HG03045 (cell line): ENCODE results near the gene ATP5F1D.

Experiments used
- ATAC-seq: cut with Tn5 transposase; IDR thresholded peaks from one replicate; pipeline ENCODE4 v1.9.1; 2021; ENCODE audit warnings: mild to moderate bottlenecking, moderate library complexity; ENCODE audit not compliant: unreplicated experiment

Gene ATP5F1D

DNA sequence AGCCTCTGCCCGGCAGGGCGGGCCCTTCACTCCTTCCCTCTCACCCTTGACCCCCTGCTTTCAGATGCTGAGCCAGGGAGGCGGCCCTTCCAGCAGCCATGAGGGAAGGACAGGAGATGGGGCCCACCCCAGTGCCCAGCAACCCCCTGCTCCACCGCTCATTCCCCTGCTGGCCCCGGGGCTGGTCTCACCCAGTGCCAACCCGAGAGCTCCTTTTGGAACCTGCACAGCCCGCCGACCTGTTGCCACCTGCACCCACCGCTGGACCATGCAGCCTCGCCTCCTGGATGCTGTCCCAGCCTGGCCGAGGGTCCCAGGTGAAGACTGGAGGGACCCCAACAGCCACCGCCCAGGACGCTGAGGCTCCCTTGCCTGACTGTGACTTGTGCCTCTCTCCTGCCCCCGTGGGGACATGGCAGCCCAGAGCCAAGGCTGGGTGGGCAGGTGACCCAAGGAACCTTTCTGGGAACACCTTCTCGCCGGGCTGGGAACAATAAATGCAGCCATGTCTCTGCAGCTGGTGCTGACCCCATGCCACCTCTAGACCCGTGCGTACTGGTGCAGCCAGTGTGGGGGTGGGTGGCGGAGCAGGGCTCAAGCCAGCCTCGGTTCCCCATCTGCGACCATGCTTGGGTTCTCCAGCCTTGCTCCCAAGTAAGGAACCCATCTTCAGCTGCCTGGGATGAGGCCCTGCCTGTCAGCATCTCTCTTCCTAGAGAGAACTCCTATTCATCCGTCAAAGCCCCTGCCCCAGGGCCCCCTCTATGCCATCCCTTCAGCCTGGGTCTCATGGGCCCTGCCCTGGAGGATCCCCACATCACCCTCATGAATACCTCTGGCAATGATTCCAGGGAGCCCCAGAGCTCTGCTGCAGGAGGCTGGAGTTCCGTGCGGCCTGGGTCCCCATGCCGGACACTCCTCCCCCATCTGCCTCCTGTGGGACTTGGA, 37.4 kb downstream of the ATP5F1D start:
- ATAC-seq: no peak

DNA sequence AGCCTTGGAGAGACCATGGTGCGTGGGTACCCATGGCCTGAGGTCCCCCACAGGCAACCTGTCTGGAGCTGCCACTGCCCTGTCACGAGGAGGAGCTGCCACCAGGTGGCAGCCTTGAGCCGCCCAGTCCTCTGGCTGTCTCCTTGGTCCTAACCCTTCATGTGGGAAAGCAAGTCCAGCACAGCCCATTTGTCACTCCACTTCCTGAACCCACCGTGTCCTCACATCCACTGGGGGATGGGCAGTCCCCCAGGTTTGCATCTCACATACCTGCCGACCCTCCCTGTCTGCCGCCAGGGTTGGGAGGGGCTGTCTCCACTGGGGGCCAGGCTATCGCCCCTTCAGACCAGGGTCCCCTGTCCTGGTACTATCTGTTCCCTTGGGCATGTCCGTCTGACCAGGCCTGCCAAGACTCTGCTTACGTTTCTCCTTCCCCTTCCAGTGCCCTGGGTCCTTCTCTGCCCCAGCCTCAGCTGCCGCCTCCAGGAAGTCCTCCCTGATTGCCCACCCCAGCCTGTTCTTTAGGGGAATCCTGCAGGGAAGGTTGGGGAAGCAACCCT, 38.3 kb downstream of the ATP5F1D start:
- ATAC-seq: no peak

GRCh38 chr19:1280636-1281568, 39.4 kb downstream of the ATP5F1D start:
- no peak for ATAC-seq

- no peak for ATAC-seq
Observed at GRCh38 chr19:1281569-1282287, 40.2 kb downstream of the ATP5F1D start.

- no peak for ATAC-seq
Observed at GRCh38 chr19:1282588-1283206, 41.1 kb downstream of the ATP5F1D start.

DNA sequence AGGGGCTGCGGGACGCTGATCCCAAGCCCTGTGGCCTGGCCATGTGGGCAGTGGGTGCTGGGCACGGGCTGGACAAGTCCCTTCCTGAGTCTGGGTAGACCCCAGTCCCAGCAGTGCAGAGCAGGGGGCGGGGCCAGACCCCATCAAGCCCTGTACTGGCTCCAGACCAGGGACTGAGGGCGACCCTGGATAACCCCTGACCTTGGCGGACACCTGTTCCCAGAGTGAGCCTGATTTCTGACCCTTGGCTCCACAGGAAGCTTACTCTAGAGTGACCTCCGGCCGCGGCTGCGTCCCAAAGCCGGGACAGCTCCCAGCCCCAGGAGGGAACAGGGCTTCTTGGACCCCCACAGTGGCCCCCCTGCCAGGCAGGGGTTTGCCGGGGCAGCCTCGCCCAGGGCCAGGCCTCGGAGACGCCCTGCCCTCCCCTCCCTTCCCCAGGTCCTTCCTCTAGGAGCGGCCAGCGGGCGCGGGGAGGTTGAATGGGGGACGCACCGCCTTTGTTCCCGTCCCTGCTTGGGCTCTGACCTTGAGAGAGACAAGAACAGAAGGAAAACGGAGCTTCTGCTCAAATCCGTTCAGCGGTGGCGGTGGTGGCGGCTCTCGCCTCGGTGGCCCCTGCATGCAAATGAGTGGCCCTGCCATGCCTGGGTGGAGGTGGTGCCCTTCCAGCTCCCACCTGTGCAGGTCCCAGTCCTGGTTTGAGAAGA, 41.8 kb downstream of the ATP5F1D start:
- ATAC-seq: no peak

GRCh38 chr19:1283917-1284292, 42.4 kb downstream of the ATP5F1D start:
- no peak for ATAC-seq

DNA sequence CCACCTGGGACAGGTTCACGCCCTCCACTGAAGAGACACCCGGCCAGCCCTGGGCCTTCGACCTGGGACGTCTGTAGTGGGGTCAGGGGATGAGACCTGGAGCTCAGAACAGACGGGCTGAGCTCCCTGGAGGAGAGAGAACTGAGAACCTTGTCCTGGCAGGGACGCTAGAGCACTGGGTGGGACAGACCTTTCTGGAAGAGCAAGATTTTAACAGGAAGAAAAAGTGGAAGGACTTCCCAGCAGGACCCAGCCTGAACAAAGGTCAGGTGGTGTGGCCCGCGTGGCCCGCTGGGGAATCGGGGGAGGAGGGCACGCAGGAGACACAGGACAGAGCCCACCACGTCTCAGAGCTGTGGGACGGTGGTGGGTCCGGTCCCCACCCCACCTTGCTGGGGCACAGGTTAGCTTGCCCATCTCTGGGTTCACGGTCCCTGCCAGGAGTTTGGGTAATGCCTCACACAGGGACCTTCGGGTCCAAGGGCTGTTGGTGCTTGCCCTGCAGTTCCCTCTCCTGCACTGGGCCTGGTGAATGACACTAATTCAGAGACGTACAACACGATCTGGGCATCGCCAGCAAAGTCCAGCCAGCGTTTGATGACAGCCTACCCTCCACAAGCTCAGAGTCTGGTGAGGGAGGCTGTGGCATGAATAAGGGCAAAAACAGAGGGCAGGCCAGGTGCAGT, 42.9 kb downstream of the ATP5F1D start:
- no peak for ATAC-seq

DNA sequence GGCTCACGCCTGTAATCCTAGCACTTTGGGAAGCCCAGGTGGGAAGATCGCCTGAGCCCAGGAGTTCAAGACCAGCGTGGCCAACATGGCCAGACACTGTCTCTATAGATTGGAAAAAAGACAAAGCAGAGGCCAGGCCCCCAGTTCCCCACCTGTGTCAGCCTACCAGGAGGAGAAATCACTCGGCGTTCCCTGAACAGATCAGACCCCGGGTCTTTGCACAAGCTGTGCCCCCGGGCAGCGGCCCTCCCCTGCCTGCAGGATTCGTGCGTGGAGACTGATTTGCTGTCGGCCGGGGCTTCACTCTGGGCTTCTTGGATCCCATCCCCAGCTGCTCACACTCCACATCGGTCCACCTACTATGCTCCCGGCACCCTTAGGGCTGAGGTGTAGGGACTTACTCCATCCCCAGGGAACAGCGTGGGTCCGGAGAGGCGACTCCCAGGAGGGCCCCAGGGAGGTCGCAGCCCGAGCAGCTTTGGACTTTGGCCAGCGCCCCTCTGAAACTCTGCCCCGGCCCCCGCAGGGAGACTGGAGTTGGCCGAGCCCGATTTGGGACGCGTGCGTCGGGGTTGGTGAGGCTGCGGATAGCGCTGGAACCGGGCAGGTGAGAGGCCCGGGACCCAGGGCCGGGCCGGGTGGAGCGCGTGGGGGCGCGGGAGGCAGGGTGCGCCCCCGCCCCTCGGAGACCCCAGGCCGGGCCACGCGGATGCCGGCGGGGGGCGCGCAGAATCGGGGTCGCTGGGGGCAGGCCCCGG, 43.6 kb downstream of the ATP5F1D start:
- no peak for ATAC-seq

- ATAC-seq: no peak
Observed at GRCh38 chr19:1285737-1286360, 44.3 kb downstream of the ATP5F1D start, which contains the start of gene EFNA2. Gene EFNA2, plus strand, starts transcription at chr19:1285873. Its CDS starts 296 bp downstream, at chr19:1286169.

GRCh38 chr19:1286487-1287353, 45.2 kb downstream of the ATP5F1D start:
- ATAC-seq: no peak

- no peak for ATAC-seq
Observed at GRCh38 chr19:1287354-1288225, 46.0 kb downstream of the ATP5F1D start.

GRCh38 chr19:1288226-1288612, 46.7 kb downstream of the ATP5F1D start:
- no peak for ATAC-seq

GRCh38 chr19:1288833-1289685, 47.5 kb downstream of the ATP5F1D start:
- ATAC-seq: no peak

- no peak for ATAC-seq
Observed at GRCh38 chr19:1289686-1290025, 48.1 kb downstream of the ATP5F1D start.
